ENCODE measurements around the gene GDF15.

GRCh38 chr19:18437491-18438330 lies 51.8 kb downstream of the GDF15 start, which contains the start of gene ISYNA1:
- peak in 1 of 5 experiments; percentile 6 for TF ChIP-seq CTCF (IDR thresholded peaks at IDR 0.05 in 4 of 5, conservative IDR thresholded peaks at IDR 0.05 in 1 of 5)
- TF ChIP-seq POLR2A (IDR thresholded peaks at IDR 0.05) = peak in 1 of 2 donors; percentile 28
